ENCODE data around the gene KANK4.

The KANK4 gene

DNA sequence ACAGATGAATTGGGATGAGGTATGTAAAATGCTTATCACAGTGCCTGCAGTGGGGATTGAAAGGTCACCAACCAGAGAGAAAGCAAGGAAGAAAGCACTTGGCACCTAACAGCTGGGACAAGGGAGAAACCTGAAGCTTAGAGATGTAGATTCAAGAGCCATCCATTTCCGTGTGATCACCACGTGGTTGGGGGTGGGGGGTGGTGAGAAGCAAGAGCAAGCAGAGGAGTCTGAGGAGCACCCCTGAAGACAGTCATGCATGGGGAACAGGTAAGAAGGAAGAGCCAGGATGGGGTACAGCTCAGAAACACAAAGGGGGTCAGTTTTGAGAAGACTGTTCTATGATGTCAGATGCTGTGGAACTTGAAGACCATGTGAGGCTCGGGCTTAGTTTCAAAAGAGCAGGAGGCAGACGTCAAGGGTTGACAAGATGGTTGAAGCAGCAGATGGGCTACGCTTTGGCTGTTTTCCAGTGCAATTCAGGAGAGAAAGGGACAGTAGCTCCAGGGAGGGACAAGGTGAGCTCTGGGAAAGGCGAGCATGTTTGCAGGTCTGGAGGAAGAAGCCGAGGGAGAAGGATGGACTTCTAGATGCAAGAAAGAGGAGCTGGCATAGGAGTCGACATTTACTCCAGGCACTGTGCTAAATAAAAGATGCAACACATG is 17.4 kb downstream of the KANK4 start:
- TF ChIP-seq MYC (IDR thresholded peaks at IDR 0.05; ENCODE audit: low read depth, low read length), result no peak
- TF ChIP-seq, protein P1, sequence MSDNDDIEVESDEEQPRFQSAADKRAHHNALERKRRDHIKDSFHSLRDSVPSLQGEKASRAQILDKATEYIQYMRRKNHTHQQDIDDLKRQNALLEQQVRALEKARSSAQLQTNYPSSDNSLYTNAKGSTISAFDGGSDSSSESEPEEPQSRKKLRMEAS (IDR thresholded peaks at IDR 0.05; ENCODE audit: low read depth, low read length), result no peak
- TF ChIP-seq POLR2A (IDR thresholded peaks at IDR 0.05; ENCODE audit: extremely low read depth, insufficient read length), result no peak
- TF ChIP-seq, protein P2, sequence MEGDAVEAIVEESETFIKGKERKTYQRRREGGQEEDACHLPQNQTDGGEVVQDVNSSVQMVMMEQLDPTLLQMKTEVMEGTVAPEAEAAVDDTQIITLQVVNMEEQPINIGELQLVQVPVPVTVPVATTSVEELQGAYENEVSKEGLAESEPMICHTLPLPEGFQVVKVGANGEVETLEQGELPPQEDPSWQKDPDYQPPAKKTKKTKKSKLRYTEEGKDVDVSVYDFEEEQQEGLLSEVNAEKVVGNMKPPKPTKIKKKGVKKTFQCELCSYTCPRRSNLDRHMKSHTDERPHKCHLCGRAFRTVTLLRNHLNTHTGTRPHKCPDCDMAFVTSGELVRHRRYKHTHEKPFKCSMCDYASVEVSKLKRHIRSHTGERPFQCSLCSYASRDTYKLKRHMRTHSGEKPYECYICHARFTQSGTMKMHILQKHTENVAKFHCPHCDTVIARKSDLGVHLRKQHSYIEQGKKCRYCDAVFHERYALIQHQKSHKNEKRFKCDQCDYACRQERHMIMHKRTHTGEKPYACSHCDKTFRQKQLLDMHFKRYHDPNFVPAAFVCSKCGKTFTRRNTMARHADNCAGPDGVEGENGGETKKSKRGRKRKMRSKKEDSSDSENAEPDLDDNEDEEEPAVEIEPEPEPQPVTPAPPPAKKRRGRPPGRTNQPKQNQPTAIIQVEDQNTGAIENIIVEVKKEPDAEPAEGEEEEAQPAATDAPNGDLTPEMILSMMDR (IDR thresholded peaks at IDR 0.05; ENCODE audit: low read depth, low read length), result no peak
- no peak for DNase-seq (ENCODE audit: low read depth)
- H3K4me3 ChIP-seq (ENCODE audit: low read depth, low read length), result no peak overlapping the region

DNA sequence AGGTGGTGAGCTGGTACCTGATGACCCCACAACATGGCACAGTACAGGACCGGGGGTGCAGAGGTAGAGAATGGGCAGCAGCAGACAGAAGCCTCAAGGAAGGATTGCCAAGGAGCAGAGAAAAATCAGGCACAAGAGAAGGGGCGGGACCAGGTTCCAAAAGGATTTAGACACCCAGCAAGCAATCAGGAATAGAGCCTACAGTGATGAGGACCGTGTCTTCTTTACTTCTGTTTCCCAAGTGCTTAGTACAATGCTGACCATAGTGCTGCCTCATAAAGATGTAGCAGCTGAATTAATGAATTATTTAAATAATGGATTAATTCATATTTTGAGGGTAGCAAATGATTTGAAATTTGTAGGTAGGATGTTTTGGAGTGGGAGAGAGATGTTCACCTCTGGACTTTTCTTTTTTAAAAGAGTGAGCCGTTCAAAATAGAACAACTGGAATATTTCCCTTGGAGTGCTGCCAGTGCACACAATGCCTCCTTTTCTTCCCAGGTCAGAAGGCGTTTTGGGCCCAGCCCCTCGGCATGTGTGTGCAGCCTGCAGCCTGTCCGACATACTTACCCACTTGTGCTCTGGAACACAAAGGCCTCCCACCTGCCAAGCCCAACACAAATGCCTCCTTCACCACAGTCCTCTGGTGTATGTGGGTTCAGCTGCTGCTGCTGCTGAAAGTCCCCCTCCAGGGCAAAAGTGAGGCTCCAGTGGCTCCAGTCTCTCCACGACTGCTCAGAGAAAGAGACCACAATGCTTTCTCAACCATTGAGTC is 19.6 kb downstream of the KANK4 start:
- TF ChIP-seq MYC (IDR thresholded peaks at IDR 0.05; ENCODE audit: low read depth, low read length) (no peak), POLR2A (IDR thresholded peaks at IDR 0.05; ENCODE audit: extremely low read depth, insufficient read length) (no peak)
- TF ChIP-seq, protein P1 (IDR thresholded peaks at IDR 0.05; ENCODE audit: low read depth, low read length), result no peak
- TF ChIP-seq, protein P2 (IDR thresholded peaks at IDR 0.05; ENCODE audit: low read depth, low read length), result no peak
- no peak for DNase-seq (ENCODE audit: low read depth)
- no peak overlapping the region for H3K4me3 ChIP-seq (ENCODE audit: low read depth, low read length)

DNA sequence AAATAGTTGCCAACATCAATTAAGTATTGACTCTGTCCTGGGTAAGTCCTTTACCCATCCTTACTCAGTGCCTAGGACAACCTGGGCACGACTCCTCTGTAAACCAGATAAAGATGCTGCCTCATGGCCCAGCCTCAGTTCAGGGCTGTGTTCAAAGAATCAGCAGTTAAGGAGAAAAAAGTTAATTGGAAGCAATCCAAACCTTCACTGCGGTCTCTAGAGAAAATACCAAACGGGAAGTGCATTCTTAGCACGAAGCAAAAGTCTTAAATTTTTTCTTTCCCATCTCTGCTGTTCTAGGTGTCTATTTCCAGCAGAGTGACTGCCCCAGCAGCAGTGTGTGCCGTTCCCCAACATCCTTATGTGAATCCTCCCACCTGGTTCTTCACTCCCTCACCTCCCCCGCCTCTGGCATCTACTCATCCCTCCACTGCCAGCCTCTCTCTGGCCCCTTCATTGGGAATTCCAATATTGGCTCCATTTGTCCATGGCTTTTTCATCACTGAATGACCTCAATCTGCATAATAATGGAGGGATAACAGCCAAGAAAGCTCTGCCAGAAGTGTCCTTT is 23.2 kb downstream of the KANK4 start:
- no peak overlapping the region for H3K4me3 ChIP-seq (ENCODE audit: low read depth, low read length)
- TF ChIP-seq, protein P2 (IDR thresholded peaks at IDR 0.05; ENCODE audit: low read depth, low read length), result no peak
- TF ChIP-seq MYC (IDR thresholded peaks at IDR 0.05; ENCODE audit: low read depth, low read length), result no peak
- DNase-seq (ENCODE audit: low read depth), result no peak

DNA sequence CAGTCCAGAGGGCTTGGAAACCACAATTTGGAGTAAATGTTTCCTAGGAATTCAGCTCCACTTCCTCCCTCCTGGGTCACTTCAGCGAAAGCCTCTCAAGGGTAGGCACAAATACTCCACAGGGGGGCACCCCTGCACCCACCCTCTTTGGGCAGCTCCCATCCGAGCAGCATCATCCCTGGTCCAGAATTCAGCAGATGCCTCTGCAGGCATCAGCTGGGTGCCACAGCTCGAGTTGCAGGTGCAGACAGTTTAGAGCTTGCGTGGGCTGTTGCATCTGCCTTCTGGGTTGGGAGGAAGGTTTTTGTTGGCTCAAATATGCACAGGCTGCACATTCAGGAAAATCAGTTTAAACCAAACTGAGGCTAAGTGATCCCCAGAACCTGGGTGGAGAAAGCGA is 25.0 kb downstream of the KANK4 start:
- no peak overlapping the region for H3K4me3 ChIP-seq (ENCODE audit: low read depth, low read length)
- TF ChIP-seq, protein P2 (IDR thresholded peaks at IDR 0.05; ENCODE audit: low read depth, low read length), result peak; percentile 22
- no peak for TF ChIP-seq POLR2A (IDR thresholded peaks at IDR 0.05; ENCODE audit: extremely low read depth, insufficient read length)
- DNase-seq (ENCODE audit: low read depth), result peak; percentile 17

GRCh38 chr1:62288662-62289061 is 30.6 kb downstream of the KANK4 start:
- DNase-seq (ENCODE audit: low read depth), result no peak
- no peak overlapping the region for H3K4me3 ChIP-seq (ENCODE audit: low read depth, low read length)
- TF ChIP-seq, protein P2 (IDR thresholded peaks at IDR 0.05; ENCODE audit: low read depth, low read length), result no peak
- TF ChIP-seq, protein P1 (IDR thresholded peaks at IDR 0.05; ENCODE audit: low read depth, low read length), result no peak
- no peak for TF ChIP-seq POLR2A (IDR thresholded peaks at IDR 0.05; ENCODE audit: extremely low read depth, insufficient read length)
- TF ChIP-seq MYC (IDR thresholded peaks at IDR 0.05; ENCODE audit: low read depth, low read length), result no peak
